ENCODE data around the gene PIWIL4. TPM values are rescaled to one million over a fixed set of nuclear protein-coding genes. Genes with fewer than 3 reads are reported as not detected.

The PIWIL4 gene
- total and polyA plus RNA-seq, 2 of the 8 experiments (the other 6 are each of a cell fraction or from before 2014, with no cell fraction given): 0.51 to 0.52 TPM

DNA sequence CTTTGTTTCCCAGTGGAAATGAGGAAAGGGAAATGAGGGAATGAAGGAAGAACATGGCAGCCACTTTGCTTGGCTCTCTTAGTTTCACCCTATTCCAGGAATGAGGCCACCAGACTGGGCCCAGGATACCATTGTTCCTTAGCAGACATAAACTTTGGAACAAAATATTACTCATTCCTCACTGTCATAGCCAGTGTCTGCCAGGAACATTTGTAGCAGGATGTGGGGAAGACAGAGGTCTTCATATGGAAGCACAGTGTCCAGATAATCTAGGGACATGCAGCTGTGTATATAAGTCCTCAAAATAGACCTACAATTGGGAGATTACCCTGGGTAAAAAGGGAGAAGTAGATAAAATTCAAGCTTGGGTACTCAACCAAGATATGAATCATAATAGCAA is 38.6 kb upstream of the PIWIL4 start:
- no peak overlapping the region for H2BK120ac ChIP-seq (replicated peaks; ENCODE audit: low read depth, low read length)
- no peak overlapping the region for H3K56ac ChIP-seq (replicated peaks; ENCODE audit: insufficient read length, low read depth, low read length)
- no peak overlapping the region for H3K4me3 ChIP-seq (ENCODE audit: extremely low read depth in 1 of 4, insufficient read depth in 2 of 4, low read depth in 3 of 4, low read length in 4 of 4)
- no peaks in the 10 kb centered on the region for H3K9me3 ChIP-seq (ENCODE audit: insufficient read depth in 2 of 2, low read depth in 1 of 2, low read length in 1 of 2)
- no peak overlapping the region for H4K5ac ChIP-seq (ENCODE audit: insufficient read length, low read depth, low read length)
- H3K23me2 ChIP-seq (ENCODE audit: low read depth, low read length): no peaks in the 10 kb centered on the region
- no peaks in the 10 kb centered on the region for H4K20me1 ChIP-seq (replicated peaks in 1 of 2; ENCODE audit: control insufficient read depth in 1 of 2, insufficient read depth in 2 of 2, low read length in 2 of 2)
- no peak overlapping the region for H2BK20ac ChIP-seq (ENCODE audit: low read length)
- H3K9ac ChIP-seq (replicated peaks in 1 of 4; ENCODE audit: extremely low read depth in 1 of 4, low read depth in 3 of 4, low read length in 3 of 4): no peak overlapping the region
- no peak overlapping the region for H3K18ac ChIP-seq (ENCODE audit: extremely low read depth, low read length)
- no peak overlapping the region for H3K27ac ChIP-seq (ENCODE audit: low read depth, low read length)
- TF ChIP-seq SP2 (IDR thresholded peaks at IDR 0.05; ENCODE audit: low read length) (no peak), GTF2F1 (IDR thresholded peaks at IDR 0.05; ENCODE audit: borderline replicate concordance, low read depth, low read length) (no peak), MAFK (IDR thresholded peaks at IDR 0.05; ENCODE audit: low read depth, low read length) (no peak), TCF12 (IDR thresholded peaks at IDR 0.05; ENCODE audit: low read depth, low read length) (no peak), KDM1A (IDR thresholded peaks at IDR 0.05; ENCODE audit: borderline replicate concordance, low read length) (no peak)
- H2BK5ac ChIP-seq (ENCODE audit: low read depth, low read length): no peak overlapping the region
- H4K8ac ChIP-seq (ENCODE audit: extremely low read depth, insufficient read depth, low read length): no peak overlapping the region
- H3K4me1 ChIP-seq (replicated peaks in 1 of 4; ENCODE audit: control insufficient read depth in 3 of 4, insufficient read depth in 4 of 4, low read length in 3 of 4): no peaks in the 10 kb centered on the region
- POLR2A ChIA-PET (ENCODE audit: partially characterized antibody): no interaction called here
- FAIRE-seq (no peak), DNase-seq (ENCODE audit: low read depth in 1 of 2, low spot score in 2 of 2) (no peak)
- no peak overlapping the region for H2BK12ac ChIP-seq (ENCODE audit: low read depth, low read length)
- H3K4ac ChIP-seq (replicated peaks; ENCODE audit: insufficient read length, low read depth, low read length): no peak overlapping the region
- H3K23ac ChIP-seq (ENCODE audit: insufficient read length): no peak overlapping the region
- H2AK5ac ChIP-seq (ENCODE audit: low read depth, low read length): no peak overlapping the region
- no peaks in the 10 kb centered on the region for H3K36me3 ChIP-seq (ENCODE audit: control insufficient read depth in 2 of 4, insufficient read depth in 4 of 4, low read length in 3 of 4)
- H4K91ac ChIP-seq (replicated peaks; ENCODE audit: insufficient read length, low read length): no peak overlapping the region
- no peak overlapping the region for H2AFZ ChIP-seq (ENCODE audit: low read length)
- CTCF ChIA-PET (ENCODE audit: partially characterized antibody): no interaction called here
- H3K79me1 ChIP-seq (ENCODE audit: low read depth, low read length): no peaks in the 10 kb centered on the region
- no peak overlapping the region for H2BK15ac ChIP-seq (ENCODE audit: low read length)
- H3K14ac ChIP-seq (ENCODE audit: insufficient read length): no peak overlapping the region
- no peaks in the 10 kb centered on the region for H3K27me3 ChIP-seq (replicated peaks in 1 of 4; ENCODE audit: control insufficient read depth in 3 of 4, extremely low read depth in 1 of 4, insufficient read depth in 3 of 4, low read length in 3 of 4)
- no peaks in the 10 kb centered on the region for H3K79me2 ChIP-seq (ENCODE audit: control insufficient read depth in 1 of 2, insufficient read depth in 2 of 2, low read length in 2 of 2)
- H3K4me2 ChIP-seq (ENCODE audit: insufficient read depth in 1 of 2, low read depth in 2 of 2, low read length in 2 of 2): no peak overlapping the region
